ENCODE data around the gene FGD4.

FGD4 gene

GRCh38 chr12:32457251-32458025 is 58.1 kb downstream of the FGD4 start:
- DNase-seq (ENCODE audit: low spot score) = no peak

- no peak for DNase-seq (ENCODE audit: low spot score)
Measured at GRCh38 chr12:32460638-32461037, 61.3 kb downstream of the FGD4 start.

- DNase-seq (ENCODE audit: low spot score) = no peak
Measured at GRCh38 chr12:32462908-32463307, 63.5 kb downstream of the FGD4 start.

- no peak for DNase-seq (ENCODE audit: low spot score)
Measured at GRCh38 chr12:32466187-32466586, 66.8 kb downstream of the FGD4 start.

GRCh38 chr12:32466986-32467711 is 67.8 kb downstream of the FGD4 start:
- DNase-seq (ENCODE audit: low spot score) = no peak

GRCh38 chr12:32467959-32468863 is 68.9 kb downstream of the FGD4 start:
- DNase-seq (ENCODE audit: low spot score) = no peak

- DNase-seq (ENCODE audit: low spot score) = no peak
Measured at GRCh38 chr12:32470936-32471470, 71.6 kb downstream of the FGD4 start.

- DNase-seq (ENCODE audit: low spot score) = no peak
Measured at GRCh38 chr12:32471591-32472001, 72.2 kb downstream of the FGD4 start.

GRCh38 chr12:32475724-32476123 is 76.4 kb downstream of the FGD4 start:
- DNase-seq (ENCODE audit: low spot score) = no peak

GRCh38 chr12:32476446-32476845 is 77.1 kb downstream of the FGD4 start:
- no peak for DNase-seq (ENCODE audit: low spot score)

GRCh38 chr12:32477714-32478113 is 78.4 kb downstream of the FGD4 start:
- DNase-seq (ENCODE audit: low spot score) = no peak

- no peak for DNase-seq (ENCODE audit: low spot score)
Measured at GRCh38 chr12:32478166-32478565, 78.8 kb downstream of the FGD4 start.

GRCh38 chr12:32478858-32479725 is 79.7 kb downstream of the FGD4 start:
- no peak for DNase-seq (ENCODE audit: low spot score)

GRCh38 chr12:32482226-32482625 is 82.9 kb downstream of the FGD4 start:
- DNase-seq (ENCODE audit: low spot score) = no peak

- DNase-seq (ENCODE audit: low spot score) = no peak
Measured at GRCh38 chr12:32483499-32483898, 84.1 kb downstream of the FGD4 start.

GRCh38 chr12:32483993-32484392 is 84.6 kb downstream of the FGD4 start:
- DNase-seq (ENCODE audit: low spot score) = no peak

GRCh38 chr12:32486158-32486557 is 86.8 kb downstream of the FGD4 start:
- peak; percentile 52 for DNase-seq (ENCODE audit: low spot score)

- DNase-seq (ENCODE audit: low spot score) = no peak
Measured at GRCh38 chr12:32488132-32488531, 88.8 kb downstream of the FGD4 start.

- DNase-seq (ENCODE audit: low spot score) = no peak
Measured at GRCh38 chr12:32489070-32489469, 89.7 kb downstream of the FGD4 start.

- no peak for DNase-seq (ENCODE audit: low spot score)
Measured at GRCh38 chr12:32490801-32491200, 91.4 kb downstream of the FGD4 start.

GRCh38 chr12:32493282-32493681 is 93.9 kb downstream of the FGD4 start:
- DNase-seq (ENCODE audit: low spot score) = no peak
